ENCODE measurements around the gene P2RX7. TPM values are rescaled to one million over a fixed set of nuclear protein-coding genes. Genes with fewer than 3 reads are reported as not detected.

P2RX7 gene
- total and polyA plus RNA-seq, 12 donors = 1.2 to 13.5 (median 6.2) TPM

- no peak for DNase-seq
- intact Hi-C loops (cut with DNase I) = no loop called here
- H3K27ac ChIP-seq = no peak overlapping the region
- no peak for TF ChIP-seq POLR2A (IDR thresholded peaks at IDR 0.05)
- TF ChIP-seq CTCF (IDR thresholded peaks at IDR 0.05) = no peak
- H3K9me3 ChIP-seq (replicated peaks in 1 of 3) = no peaks in the 10 kb centered on the region
- no peaks in the 10 kb centered on the region for H3K27me3 ChIP-seq
- no peaks in the 10 kb centered on the region for H3K4me1 ChIP-seq (replicated peaks in 1 of 2)
- H3K4me3 ChIP-seq = no peak overlapping the region
- no peaks in the 10 kb centered on the region for H3K36me3 ChIP-seq (replicated peaks in 1 of 2)
- WGBS, 4 donors = 83 to 90% (median 85%) methylated on average over 3 to 4 of the region's 4 CpGs
Observed at GRCh38 chr12:121117226-121117777, 15.4 kb upstream of the P2RX7 start.

GRCh38 chr12:121120323-121120722 is 12.4 kb upstream of the P2RX7 start:
- TF ChIP-seq POLR2A (IDR thresholded peaks at IDR 0.05) = no peak
- TF ChIP-seq CTCF (IDR thresholded peaks at IDR 0.05) = no peak
- Histone ChIP-seq H3K4me1 (replicated peaks in 1 of 2) (no peaks in the 10 kb centered on the region), H3K27ac (no peak overlapping the region), H3K27me3 (no peaks in the 10 kb centered on the region), H3K9me3 (replicated peaks in 1 of 3) (no peaks in the 10 kb centered on the region), H3K4me3 (no peak overlapping the region), H3K36me3 (replicated peaks in 1 of 2) (no peaks in the 10 kb centered on the region)
- DNase-seq = no peak
- WGBS, 4 donors = 40 to 51% (median 45%) methylated on average over 6 of the region's 6 CpGs
- intact Hi-C loops (cut with DNase I) = no loop called here

GRCh38 chr12:121120989-121121755 is 11.5 kb upstream of the P2RX7 start:
- Histone ChIP-seq H3K36me3 (replicated peaks in 1 of 2) (no peaks in the 10 kb centered on the region), H3K4me1 (replicated peaks in 1 of 2) (no peaks in the 10 kb centered on the region), H3K27me3 (no peaks in the 10 kb centered on the region), H3K9me3 (replicated peaks in 1 of 3) (no peaks in the 10 kb centered on the region), H3K27ac (no peak overlapping the region), H3K4me3 (no peak overlapping the region)
- no peak for DNase-seq
- intact Hi-C loops (cut with DNase I) = no loop called here
- TF ChIP-seq CTCF (IDR thresholded peaks at IDR 0.05) (no peak), POLR2A (IDR thresholded peaks at IDR 0.05) (no peak)
- whole genome bisulfite sequencing, 4 donors = 71 to 75% (median 74%) methylated on average over 8 of the region's 8 CpGs

- no peaks in the 10 kb centered on the region for H3K4me1 ChIP-seq (replicated peaks in 1 of 2)
- TF ChIP-seq CTCF (IDR thresholded peaks at IDR 0.05) (no peak), POLR2A (IDR thresholded peaks at IDR 0.05) (no peak)
- no peak overlapping the region for H3K27ac ChIP-seq
- no peak overlapping the region for H3K4me3 ChIP-seq
- no peaks in the 10 kb centered on the region for H3K27me3 ChIP-seq
- DNase-seq = no peak
- H3K9me3 ChIP-seq (replicated peaks in 1 of 3) = no peaks in the 10 kb centered on the region
- 67 to 81% (median 74%) methylated on average over 4 of the region's 4 CpGs for WGBS, 4 donors
- intact Hi-C loops (cut with DNase I) = no loop called here
- no peaks in the 10 kb centered on the region for H3K36me3 ChIP-seq (replicated peaks in 1 of 2)
Observed at GRCh38 chr12:121121805-121122204, 10.9 kb upstream of the P2RX7 start.

All from adrenal gland (tissue), 12 donors.